Loucy (cell line): ENCODE results near the gene TASP1.

Source experiments
- EZH2phosphoT487 ChIP-seq: fragments of 200-600 bp; IDR thresholded peaks from 2 replicates; pipeline ENCODE4 v1.6.1; 2018; ENCODE audit warnings: antibody characterized with exemption, mild to moderate bottlenecking, moderate library complexity, borderline replicate concordance
- TF ChIP-seq, protein P1 (sequence below): fragments of 200-600 bp; sonication (generic); conservative IDR thresholded peaks from 2 replicates; pipeline ENCODE4 v1.5.1; 2014; ENCODE audit warnings: mild to moderate bottlenecking, antibody characterized with exemption, low read length

DNA sequence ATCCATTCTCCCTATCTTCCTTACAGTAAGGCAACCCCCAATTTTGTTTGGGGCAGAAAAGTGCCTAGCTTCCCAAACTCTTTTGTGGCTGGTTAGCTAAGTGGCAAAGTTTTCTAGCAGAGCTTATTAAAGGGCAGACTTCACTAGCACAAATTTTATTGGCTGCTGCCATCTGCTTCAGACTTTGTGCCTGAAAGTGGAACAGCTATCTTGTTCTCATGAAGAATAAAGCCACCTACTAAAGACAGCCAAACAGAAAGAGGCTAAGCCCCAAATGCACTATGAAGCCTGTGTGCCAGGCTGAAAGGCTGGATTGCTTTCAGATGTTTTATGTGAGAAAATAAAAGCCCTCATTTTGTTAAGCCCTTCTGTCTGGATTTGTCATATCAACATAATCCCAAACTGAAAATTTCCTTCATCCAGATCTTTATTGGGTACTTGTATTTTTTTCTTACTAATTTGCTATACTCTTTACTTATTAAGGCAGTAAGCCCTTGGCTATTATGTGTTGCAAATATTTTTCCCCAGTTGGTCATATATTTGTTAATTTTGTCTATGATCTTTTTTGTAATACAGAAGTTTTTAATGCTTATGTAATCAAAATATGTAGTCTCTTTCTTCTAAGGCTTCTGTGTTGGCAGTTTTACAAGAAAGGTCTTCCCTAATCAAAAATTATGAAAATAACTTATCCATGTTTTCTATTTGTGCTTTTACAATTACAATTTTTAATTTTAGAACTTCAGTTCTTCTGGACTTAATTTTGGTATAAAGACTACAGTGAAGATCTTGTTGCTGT, 191.1 kb downstream of the TASP1 start:
- TF ChIP-seq, protein P1, sequence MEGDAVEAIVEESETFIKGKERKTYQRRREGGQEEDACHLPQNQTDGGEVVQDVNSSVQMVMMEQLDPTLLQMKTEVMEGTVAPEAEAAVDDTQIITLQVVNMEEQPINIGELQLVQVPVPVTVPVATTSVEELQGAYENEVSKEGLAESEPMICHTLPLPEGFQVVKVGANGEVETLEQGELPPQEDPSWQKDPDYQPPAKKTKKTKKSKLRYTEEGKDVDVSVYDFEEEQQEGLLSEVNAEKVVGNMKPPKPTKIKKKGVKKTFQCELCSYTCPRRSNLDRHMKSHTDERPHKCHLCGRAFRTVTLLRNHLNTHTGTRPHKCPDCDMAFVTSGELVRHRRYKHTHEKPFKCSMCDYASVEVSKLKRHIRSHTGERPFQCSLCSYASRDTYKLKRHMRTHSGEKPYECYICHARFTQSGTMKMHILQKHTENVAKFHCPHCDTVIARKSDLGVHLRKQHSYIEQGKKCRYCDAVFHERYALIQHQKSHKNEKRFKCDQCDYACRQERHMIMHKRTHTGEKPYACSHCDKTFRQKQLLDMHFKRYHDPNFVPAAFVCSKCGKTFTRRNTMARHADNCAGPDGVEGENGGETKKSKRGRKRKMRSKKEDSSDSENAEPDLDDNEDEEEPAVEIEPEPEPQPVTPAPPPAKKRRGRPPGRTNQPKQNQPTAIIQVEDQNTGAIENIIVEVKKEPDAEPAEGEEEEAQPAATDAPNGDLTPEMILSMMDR, result no peak
- no peak for TF ChIP-seq EZH2phosphoT487
